ENCODE measurements around the gene MYO6. TPM values are rescaled to one million over a fixed set of nuclear protein-coding genes. Genes with fewer than 3 reads are reported as not detected.
"Not testable (repeated sequence)": the region's sequence is repeated elsewhere in the genome, so short reads cannot be mapped to it uniquely, and the experiment has no call there.

Gene MYO6
- total RNA-seq, 3 donors from 2014 or later (not counting 1 experiment from before 2014, with no cell fraction given): 3.7 to 9.2 (median 6.6) TPM

DNA sequence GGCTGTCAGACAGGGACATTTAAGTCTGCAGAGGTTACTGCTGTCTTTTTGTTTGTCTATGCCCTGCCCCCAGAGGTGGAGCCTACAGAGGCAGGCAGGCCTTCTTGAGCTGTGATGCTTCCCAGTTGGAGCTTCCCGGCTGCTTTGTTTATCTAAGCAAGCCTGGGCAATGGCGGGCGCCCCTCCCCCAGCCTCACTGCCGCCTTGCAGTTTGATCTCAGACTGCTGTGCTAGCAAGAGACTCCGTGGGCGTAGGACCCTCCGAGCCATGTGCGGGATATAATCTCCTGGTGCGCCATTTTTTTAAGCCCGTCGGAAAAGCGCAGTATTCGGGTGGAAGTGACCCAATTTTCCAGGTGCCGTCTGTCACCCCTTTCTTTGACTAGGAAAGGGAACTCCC, 156.1 kb downstream of the MYO6 start:
- H3K27me3 Mint-ChIP-seq (ENCODE audit: low read depth in 2 of 2); ATAC-seq; H3K36me3 ChIP-seq (ENCODE audit: control insufficient read depth, insufficient read depth, low read length); H3K27ac Mint-ChIP-seq; intact Hi-C loops (cut with micrococcal nuclease); H3K27me3 ChIP-seq (ENCODE audit: control insufficient read depth, insufficient read depth, low read length); H3K9me3 ChIP-seq (ENCODE audit: control insufficient read depth, insufficient read depth, low read length); H3K4me1 Mint-ChIP-seq; H3K4me3 Mint-ChIP-seq; H3K27ac ChIP-seq (ENCODE audit: low read length); H3K9me3 Mint-ChIP-seq; H3K36me3 Mint-ChIP-seq; H3K4me3 ChIP-seq (ENCODE audit: low read length); DNase-seq; H3K4me1 ChIP-seq (ENCODE audit: control insufficient read depth, insufficient read depth, low read length): not testable (repeated sequence)
- 98% methylated on average over 14 of the region's 14 CpGs for WGBS (ENCODE audit: insufficient coverage)

GRCh38 chr6:75906871-75907270, 157.8 kb downstream of the MYO6 start:
- no peak for TF ChIP-seq CTCF (IDR thresholded peaks at IDR 0.05)
- Histone ChIP-seq H3K27me3 (ENCODE audit: control insufficient read depth, insufficient read depth, low read length) (no peaks in the 10 kb centered on the region), H3K27ac (ENCODE audit: low read length) (no peak overlapping the region), H3K36me3 (ENCODE audit: control insufficient read depth, insufficient read depth, low read length) (no peaks in the 10 kb centered on the region), H3K4me3 (ENCODE audit: low read length) (no peak overlapping the region), H3K4me1 (ENCODE audit: control insufficient read depth, insufficient read depth, low read length) (no peaks in the 10 kb centered on the region), H3K9me3 (ENCODE audit: control insufficient read depth, insufficient read depth, low read length) (no peaks in the 10 kb centered on the region)
- intact Hi-C loops (cut with micrococcal nuclease): no loop called here
- Mint-ChIP-seq H3K27me3 (ENCODE audit: low read depth in 2 of 2) (no peaks in the 10 kb centered on the region), H3K27ac (no peak overlapping the region), H3K4me3 (no peak overlapping the region), H3K4me1 (no peaks in the 10 kb centered on the region), H3K36me3 (no peaks in the 10 kb centered on the region), H3K9me3 (peaks cover 2 to 3% of the 10 kb centered on the region in 2 donors)
- 86% methylated on average over 2 of the region's 3 CpGs for WGBS (ENCODE audit: insufficient coverage)
- no peak for DNase-seq
- ATAC-seq: no peak

DNA sequence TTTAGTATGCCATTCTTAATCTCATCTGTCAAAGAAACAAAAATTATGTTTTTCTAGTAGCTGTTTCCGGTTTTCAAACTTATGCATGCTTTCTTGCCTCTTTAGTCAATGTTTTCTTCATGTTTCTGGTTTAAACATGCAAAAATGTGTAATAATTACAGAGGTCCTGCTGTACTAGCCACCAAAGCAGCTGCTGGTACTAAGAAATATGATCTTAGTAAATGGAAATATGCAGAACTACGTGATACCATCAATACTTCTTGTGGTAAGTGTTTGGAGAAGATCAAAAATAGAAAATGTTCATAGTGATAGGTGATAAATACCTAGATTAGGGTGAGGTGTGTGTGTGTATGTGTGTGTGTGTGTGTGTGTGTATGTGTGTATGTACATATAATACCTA, 158.4 kb downstream of the MYO6 start:
- ATAC-seq: no peak
- intact Hi-C loops (cut with micrococcal nuclease): no loop called here
- Histone ChIP-seq H3K27me3 (ENCODE audit: control insufficient read depth, insufficient read depth, low read length) (no peaks in the 10 kb centered on the region), H3K4me1 (ENCODE audit: control insufficient read depth, insufficient read depth, low read length) (no peaks in the 10 kb centered on the region), H3K9me3 (ENCODE audit: control insufficient read depth, insufficient read depth, low read length) (no peaks in the 10 kb centered on the region), H3K27ac (ENCODE audit: low read length) (no peak overlapping the region), H3K4me3 (ENCODE audit: low read length) (no peak overlapping the region), H3K36me3 (ENCODE audit: control insufficient read depth, insufficient read depth, low read length) (no peaks in the 10 kb centered on the region)
- H3K4me3 Mint-ChIP-seq: no peak overlapping the region
- no peaks in the 10 kb centered on the region for H3K27me3 Mint-ChIP-seq (ENCODE audit: low read depth in 2 of 2)
- H3K9me3 Mint-ChIP-seq: peaks cover 2 to 3% of the 10 kb centered on the region in 2 donors
- no peak overlapping the region for H3K27ac Mint-ChIP-seq
- H3K4me1 Mint-ChIP-seq: no peaks in the 10 kb centered on the region
- WGBS (ENCODE audit: insufficient coverage): 69% methylated on average over 2 of the region's 2 CpGs
- no peaks in the 10 kb centered on the region for H3K36me3 Mint-ChIP-seq
- TF ChIP-seq CTCF (IDR thresholded peaks at IDR 0.05): no peak
- no peak for DNase-seq

GRCh38 chr6:75913040-75913439, 164.0 kb downstream of the MYO6 start:
- peaks cover 3% of the 10 kb centered on the region for H3K36me3 Mint-ChIP-seq
- peaks cover 3% of the 10 kb centered on the region for H3K36me3 ChIP-seq (ENCODE audit: control insufficient read depth, insufficient read depth, low read length)
- no peak overlapping the region for H3K27ac ChIP-seq (ENCODE audit: low read length)
- intact Hi-C loops (cut with micrococcal nuclease): no loop called here
- no peaks in the 10 kb centered on the region for H3K27me3 ChIP-seq (ENCODE audit: control insufficient read depth, insufficient read depth, low read length)
- no peak for TF ChIP-seq CTCF (IDR thresholded peaks at IDR 0.05)
- no peaks in the 10 kb centered on the region for H3K9me3 ChIP-seq (ENCODE audit: control insufficient read depth, insufficient read depth, low read length)
- H3K27ac Mint-ChIP-seq: no peak overlapping the region
- ATAC-seq (no peak), DNase-seq (no peak)
- H3K4me1 Mint-ChIP-seq: no peaks in the 10 kb centered on the region
- peaks cover 0 to under 1% of the 10 kb centered on the region in 2 donors for H3K9me3 Mint-ChIP-seq
- no peaks in the 10 kb centered on the region for H3K27me3 Mint-ChIP-seq (ENCODE audit: low read depth in 2 of 2)
- H3K4me3 ChIP-seq (ENCODE audit: low read length): no peak overlapping the region
- no peak overlapping the region for H3K4me3 Mint-ChIP-seq
- H3K4me1 ChIP-seq (ENCODE audit: control insufficient read depth, insufficient read depth, low read length): no peaks in the 10 kb centered on the region

Measured in natural killer cell (primary cell).